Gastrocnemius medialis (tissue), 4 donors: Measurements from ENCODE around the gene AGER. TPM values are rescaled to one million over a fixed set of nuclear protein-coding genes. Genes with fewer than 3 reads are reported as not detected.

Experiments
- ATAC-seq, 2 donors: fragments of 150-250 bp; one replicate each; pipeline ENCODE4 v1.9.1; 2016
- DNase-seq, 2 donors: peaks; one replicate each; pipeline ENCODE4 v3.0.0-alpha.2; 2019
- H3K27ac ChIP-seq, 4 donors: fragments of 200-600 bp; sonication (generic); 1 replicate in 1 of 4; 2 replicates in 3 of 4; pipeline ENCODE4 v1.5.1; 2016 to 2018; ENCODE audit warnings: mild to moderate bottlenecking in 2 of 4, moderate library complexity in 1 of 4
- H3K27me3 ChIP-seq, 3 donors: fragments of 200-600 bp; sonication (generic) in 2 of 3; 1 replicate in 1 of 3; 2 replicates in 2 of 3; pipeline versions ENCODE4 v1.5.1 to v1.6.0; 2016 to 2019; ENCODE audit warnings: mild to moderate bottlenecking in 1 of 3, moderate library complexity in 1 of 3
- H3K36me3 ChIP-seq, 2 donors: fragments of 200-600 bp; sonication (generic) in 1 of 2; one replicate each; pipeline ENCODE4 v1.5.1; 2017 to 2018
- H3K4me1 ChIP-seq, 2 donors: fragments of 200-600 bp; sonication (generic) in 1 of 2; one replicate each; pipeline ENCODE4 v1.5.1; 2016 to 2017; ENCODE audit warnings: mild to moderate bottlenecking in 2 of 2
- H3K4me3 ChIP-seq, 4 donors: fragments of 200-600 bp; sonication (generic) in 3 of 4; 1 replicate in 1 of 4; 2 replicates in 3 of 4; pipeline ENCODE4 v1.5.1; 2016 to 2019; ENCODE audit warnings: mild to moderate bottlenecking in 2 of 4
- H3K9me3 ChIP-seq, 3 donors: fragments of 200-600 bp; sonication (generic) in 2 of 3; 1 replicate in 1 of 3; 2 replicates in 2 of 3; pipeline ENCODE4 v1.5.1; 2016 to 2019
- POLR2A ChIP-seq, 2 donors: fragments of 450-650 bp; IDR thresholded peaks; one replicate each; pipeline ENCODE4 v1.6.1; 2017; ENCODE audit warnings: antibody characterized with exemption in 2 of 2, mild to moderate bottlenecking in 2 of 2, moderate library complexity in 2 of 2
- in situ Hi-C, 4 donors: fragments of 200-750 bp; cut with MboI; loops; one replicate each; pipeline versions ENCODE4 v1.15.0 to v1.8.0; 2017; ENCODE audit warnings: low sequenced_read_pairs in 4 of 4
- intact Hi-C: fragments of 100-400 bp; cut with DNase I; formaldehyde crosslinking; loops from one replicate; pipeline ENCODE4 v1.15.1; 2023; ENCODE audit warnings: low total_unique reads
- total RNA-seq, 4 donors: library from RNA; depleted of rRNA; stranded (reverse); fragments of >200 nt; gene quantifications; one replicate each; pipeline versions ENCODE4 v1.1.0 to v1.2.3, GENCODE V29; 2016
- TF ChIP-seq, protein P1 (sequence below), 5 experiments: fragments of 450-650 bp in 3 of 5; fragments of 200-600 bp in 2 of 5; sonication (generic) in 2 of 5; IDR thresholded peaks in 4 of 5; conservative IDR thresholded peaks in 1 of 5; 1 replicate in 4 of 5; 2 replicates in 1 of 5; pipeline ENCODE4 v1.5.1; 2016 to 2019; ENCODE audit warnings: antibody characterized with exemption in 5 of 5, mild to moderate bottlenecking in 3 of 5, moderate library complexity in 3 of 5

The AGER gene
- total RNA-seq, 4 donors from 2014 or later = 1.9 TPM; not detected in 3

DNA sequence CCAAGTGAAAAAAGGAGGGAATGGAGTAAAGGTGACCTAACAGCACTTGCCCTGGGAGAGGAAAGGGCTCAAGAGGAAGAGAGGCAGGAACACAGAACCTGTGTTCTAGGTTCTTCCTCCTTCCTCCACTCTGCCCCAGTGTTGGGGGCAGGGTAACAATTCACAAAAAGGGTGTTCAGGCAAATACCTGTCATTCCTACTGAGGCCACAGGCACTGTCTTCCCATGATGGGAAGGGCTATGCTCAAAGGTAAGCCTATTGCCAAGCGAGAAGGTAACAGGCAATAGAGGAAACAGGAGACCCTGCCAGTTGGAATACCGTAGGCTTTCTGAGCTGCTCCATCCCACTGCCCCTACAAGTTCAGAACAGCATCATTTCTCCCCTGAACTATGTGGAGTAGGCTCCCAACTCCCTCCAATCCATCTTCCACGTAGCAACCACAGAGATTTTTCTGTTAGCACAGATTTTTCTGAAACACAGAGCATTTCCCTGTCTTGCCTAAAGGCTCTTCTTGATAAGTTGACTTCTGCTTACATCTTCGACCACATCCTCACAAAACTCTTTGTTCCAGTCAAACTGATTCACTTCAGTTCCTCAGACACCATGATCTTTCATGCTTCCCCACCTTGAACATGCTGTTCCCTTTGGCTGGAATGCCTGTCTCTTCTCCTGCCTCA lies 10.9 kb downstream of the AGER start:
- in situ Hi-C loops (no loop called here), intact Hi-C loops (loop anchor here (10.0 kb wide), 3 partner anchors 198 to 1142 kb away; partner anchors contain the start of genes B3GALT4, DXO, RPS18 and TAPBP)
- ATAC-seq = no peak
- no peaks in the 10 kb centered on the region for H3K27me3 ChIP-seq
- no peak overlapping the region for H3K4me3 ChIP-seq
- TF ChIP-seq, protein P1, sequence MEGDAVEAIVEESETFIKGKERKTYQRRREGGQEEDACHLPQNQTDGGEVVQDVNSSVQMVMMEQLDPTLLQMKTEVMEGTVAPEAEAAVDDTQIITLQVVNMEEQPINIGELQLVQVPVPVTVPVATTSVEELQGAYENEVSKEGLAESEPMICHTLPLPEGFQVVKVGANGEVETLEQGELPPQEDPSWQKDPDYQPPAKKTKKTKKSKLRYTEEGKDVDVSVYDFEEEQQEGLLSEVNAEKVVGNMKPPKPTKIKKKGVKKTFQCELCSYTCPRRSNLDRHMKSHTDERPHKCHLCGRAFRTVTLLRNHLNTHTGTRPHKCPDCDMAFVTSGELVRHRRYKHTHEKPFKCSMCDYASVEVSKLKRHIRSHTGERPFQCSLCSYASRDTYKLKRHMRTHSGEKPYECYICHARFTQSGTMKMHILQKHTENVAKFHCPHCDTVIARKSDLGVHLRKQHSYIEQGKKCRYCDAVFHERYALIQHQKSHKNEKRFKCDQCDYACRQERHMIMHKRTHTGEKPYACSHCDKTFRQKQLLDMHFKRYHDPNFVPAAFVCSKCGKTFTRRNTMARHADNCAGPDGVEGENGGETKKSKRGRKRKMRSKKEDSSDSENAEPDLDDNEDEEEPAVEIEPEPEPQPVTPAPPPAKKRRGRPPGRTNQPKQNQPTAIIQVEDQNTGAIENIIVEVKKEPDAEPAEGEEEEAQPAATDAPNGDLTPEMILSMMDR (IDR thresholded peaks at IDR 0.05 in 4 of 5, conservative IDR thresholded peaks at IDR 0.05 in 1 of 5) = no peak
- TF ChIP-seq POLR2A (IDR thresholded peaks at IDR 0.05) = no peak
- peaks cover 21 to 22% of the 10 kb centered on the region in 2 donors for H3K4me1 ChIP-seq
- H3K9me3 ChIP-seq = no peaks in the 10 kb centered on the region
- H3K27ac ChIP-seq = no peak overlapping the region
- peaks cover 0 to 24% of the 10 kb centered on the region in 2 donors for H3K36me3 ChIP-seq
- no peak for DNase-seq

DNA sequence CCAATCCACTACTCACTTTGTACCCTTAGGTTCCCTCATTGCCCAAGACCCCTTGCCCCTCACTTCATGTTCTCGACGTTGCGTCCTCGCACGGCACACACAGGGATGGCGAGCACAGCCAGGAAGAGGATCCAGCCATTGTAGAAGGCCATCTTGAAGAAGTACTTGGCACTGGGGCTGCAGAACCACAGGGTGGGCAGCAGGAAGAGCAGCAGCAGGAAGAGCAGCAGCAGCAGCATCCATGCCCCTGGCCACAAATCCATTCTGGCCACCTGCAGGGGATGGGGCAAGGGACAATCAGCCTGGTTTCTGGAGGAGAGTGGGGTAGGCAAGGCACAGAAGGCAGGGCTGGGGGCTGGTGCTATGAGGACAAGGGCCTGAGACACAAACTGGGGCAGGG lies 12.8 kb downstream of the AGER start:
- H3K36me3 ChIP-seq = peaks cover 0 to 41% of the 10 kb centered on the region in 2 donors
- intact Hi-C loops (loop anchor here (10.0 kb wide), 3 partner anchors 196 to 1144 kb away; partner anchors contain the start of genes B3GALT4, DXO, RPS18 and TAPBP), in situ Hi-C loops (no loop called here)
- DNase-seq (no peak), ATAC-seq (no peak)
- H3K27ac ChIP-seq = no peak overlapping the region
- H3K9me3 ChIP-seq = no peaks in the 10 kb centered on the region
- H3K27me3 ChIP-seq = no peaks in the 10 kb centered on the region
- H3K4me3 ChIP-seq = no peak overlapping the region
- peaks cover 10 to 14% of the 10 kb centered on the region in 2 donors for H3K4me1 ChIP-seq
- TF ChIP-seq POLR2A (IDR thresholded peaks at IDR 0.05) = no peak
- TF ChIP-seq, protein P1 (IDR thresholded peaks at IDR 0.05 in 4 of 5, conservative IDR thresholded peaks at IDR 0.05 in 1 of 5) = no peak

DNA sequence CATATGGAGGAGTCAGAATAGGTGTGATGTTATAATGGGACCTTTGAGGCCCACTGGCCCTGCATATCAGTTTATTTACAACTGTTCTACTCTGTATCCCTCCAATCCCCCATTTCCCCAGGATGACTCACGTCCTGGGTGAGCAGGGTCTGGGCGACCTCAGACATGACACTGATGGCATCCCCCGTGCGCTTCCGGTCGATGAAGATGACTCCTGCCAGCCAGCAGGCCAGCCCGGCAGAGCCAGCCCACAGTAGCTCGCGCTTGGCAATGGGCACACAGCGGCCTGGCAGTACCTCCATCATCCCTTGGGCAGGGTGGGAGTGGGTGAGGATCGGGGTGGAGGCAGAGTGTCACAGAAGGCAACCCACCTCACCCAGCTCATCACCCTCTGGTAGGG lies 13.8 kb downstream of the AGER start:
- Histone ChIP-seq H3K4me3 (no peak overlapping the region), H3K27me3 (no peaks in the 10 kb centered on the region), H3K9me3 (no peaks in the 10 kb centered on the region), H3K27ac (no peak overlapping the region), H3K36me3 (peaks cover 0 to 42% of the 10 kb centered on the region in 2 donors), H3K4me1 (peaks cover 8 to 9% of the 10 kb centered on the region in 2 donors)
- ATAC-seq (no peak), DNase-seq (no peak)
- in situ Hi-C loops (no loop called here), intact Hi-C loops (loop anchor here (10.0 kb wide), 3 partner anchors 195 to 1145 kb away; partner anchors contain the start of genes B3GALT4, DXO, RPS18 and TAPBP)
- TF ChIP-seq, protein P1 (IDR thresholded peaks at IDR 0.05 in 4 of 5, conservative IDR thresholded peaks at IDR 0.05 in 1 of 5) = no peak
- no peak for TF ChIP-seq POLR2A (IDR thresholded peaks at IDR 0.05)

DNA sequence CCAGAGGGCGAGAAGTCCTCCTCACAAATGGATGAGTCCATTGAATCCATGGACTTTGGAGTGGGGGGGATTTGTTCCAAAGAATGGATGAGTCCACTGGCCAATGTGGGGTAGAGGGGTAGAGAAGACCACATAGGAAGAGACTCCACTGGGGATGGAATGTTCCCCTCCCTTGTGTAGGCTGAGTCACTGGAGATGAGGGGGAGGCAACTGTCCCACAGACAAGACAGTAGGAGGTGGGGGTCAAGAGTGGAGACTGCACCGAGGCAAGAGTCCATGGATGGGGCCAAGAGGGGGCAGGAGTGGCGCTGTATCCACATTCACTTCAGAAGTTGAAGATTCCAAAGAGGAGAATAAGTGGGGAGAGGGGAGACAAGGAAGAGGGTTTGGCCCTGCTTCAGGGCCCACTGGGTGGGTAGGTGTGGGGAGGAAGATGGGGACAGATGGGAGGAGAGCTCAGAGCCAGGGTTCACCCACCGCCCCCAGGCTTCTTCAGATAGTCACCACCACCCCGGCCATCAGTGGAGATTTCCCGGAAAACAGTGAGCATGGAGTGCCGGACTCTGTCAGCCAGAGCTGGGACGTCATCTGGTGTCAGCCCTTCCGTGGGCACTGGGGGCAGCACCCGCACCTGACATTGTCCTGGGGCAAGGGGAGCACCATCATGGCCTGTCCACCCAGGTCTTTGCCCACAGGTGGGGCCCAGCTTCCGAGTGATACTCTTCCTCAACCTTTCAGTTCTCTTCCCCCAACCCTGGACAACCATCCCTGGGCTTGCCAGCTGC lies 15.1 kb downstream of the AGER start:
- Histone ChIP-seq H3K4me3 (no peak overlapping the region), H3K9me3 (no peaks in the 10 kb centered on the region), H3K27ac (no peak overlapping the region), H3K27me3 (no peaks in the 10 kb centered on the region), H3K4me1 (no peaks in the 10 kb centered on the region), H3K36me3 (peaks cover 0 to 42% of the 10 kb centered on the region in 2 donors)
- in situ Hi-C loops (no loop called here), intact Hi-C loops (no loop called here)
- TF ChIP-seq, protein P1 (IDR thresholded peaks at IDR 0.05 in 4 of 5, conservative IDR thresholded peaks at IDR 0.05 in 1 of 5) = no peak
- no peak for TF ChIP-seq POLR2A (IDR thresholded peaks at IDR 0.05)
- no peak for DNase-seq
- no peak for ATAC-seq
